WTC11 (cell line): ENCODE results near the gene C11orf54. TPM values are rescaled to one million over a fixed set of nuclear protein-coding genes. Genes with fewer than 3 reads are reported as not detected.

Experiments used
- ATAC-seq: fragments of 200-7000 bp; cut with Tn5 transposase; 2 replicates; pipeline ENCODE4 v1.10.0; 2021; ENCODE audit warnings: mild to moderate bottlenecking, moderate library complexity
- CTCF ChIA-PET: fragments of 300-600 bp; sonication (Branson Sonifier 250); formaldehyde crosslinking; loops from one replicate; lab custom pipeline; 2021; ENCODE audit warnings: antibody characterized with exemption; lab: Charles Lee
- POLR2A ChIA-PET: fragments of 350-600 bp; sonication (Branson Sonifier 250); formaldehyde crosslinking; loops from one replicate; lab custom pipeline; 2021; ENCODE audit warnings: antibody characterized with exemption; lab: Charles Lee
- DNase-seq: peaks from one replicate; pipeline ENCODE4 v3.0.0; 2021; ENCODE audit warnings: low spot score
- H3K27ac Mint-ChIP-seq: 2 replicates; pipeline ENCODE4 v1.8.0; 2021; ENCODE audit warnings: mixed read lengths
- H3K27me3 Mint-ChIP-seq: 2 replicates; pipeline ENCODE4 v1.8.0; 2021; ENCODE audit warnings: low read depth, mild to moderate bottlenecking, moderate library complexity, mixed read lengths
- H3K36me3 Mint-ChIP-seq: 2 replicates; pipeline ENCODE4 v1.8.0; 2021; ENCODE audit warnings: mixed read lengths
- H3K4me1 Mint-ChIP-seq: 2 replicates; pipeline ENCODE4 v1.8.0; 2022; ENCODE audit warnings: mixed read lengths
- H3K4me3 Mint-ChIP-seq: 2 replicates; pipeline ENCODE4 v1.8.0; 2021; ENCODE audit warnings: mild to moderate bottlenecking, moderate library complexity, mixed read lengths
- H3K9me3 Mint-ChIP-seq: 2 replicates; pipeline ENCODE4 v1.8.0; 2021; ENCODE audit warnings: mixed read lengths
- AR ChIP-seq: fragments of 250-450 bp; sonication (Bioruptor Pico); IDR thresholded peaks from 2 replicates; pipeline ENCODE4 v1.9.0; 2021; ENCODE audit warnings: mild to moderate bottlenecking
- E2F4 ChIP-seq: sonication (generic); formaldehyde crosslinking; IDR thresholded peaks from 2 replicates; pipeline ENCODE4 v1.8.1; 2022; ENCODE audit warnings: low read depth, mild to moderate bottlenecking, moderate library complexity, missing genetic modification reagents, borderline replicate concordance
- E2F5 ChIP-seq: sonication (generic); formaldehyde crosslinking; IDR thresholded peaks from 2 replicates; pipeline ENCODE4 v1.8.1; 2022; ENCODE audit warnings: mild to moderate bottlenecking, moderate library complexity, missing genetic modification reagents
- ESRRA ChIP-seq: sonication (generic); formaldehyde crosslinking; IDR thresholded peaks from 2 replicates; pipeline ENCODE4 v1.8.1; 2022; ENCODE audit warnings: mild to moderate bottlenecking, missing genetic modification reagents, borderline replicate concordance
- ETV6 ChIP-seq: sonication (generic); formaldehyde crosslinking; IDR thresholded peaks from 2 replicates; pipeline ENCODE4 v1.8.1; 2022; ENCODE audit warnings: mild to moderate bottlenecking, missing genetic modification reagents
- FOXJ3 ChIP-seq: sonication (generic); formaldehyde crosslinking; IDR thresholded peaks from 2 replicates; pipeline ENCODE4 v1.9.0; 2021; ENCODE audit warnings: missing genetic modification reagents, mild to moderate bottlenecking, borderline replicate concordance
- JUN ChIP-seq: sonication (generic); formaldehyde crosslinking; IDR thresholded peaks from 2 replicates; pipeline ENCODE4 v1.8.0; 2023; ENCODE audit warnings: mild to moderate bottlenecking, missing genetic modification reagents
- KAT7 ChIP-seq: sonication (generic); formaldehyde crosslinking; IDR thresholded peaks from 2 replicates; pipeline ENCODE4 v1.8.1; 2023; ENCODE audit warnings: missing genetic modification reagents, mild to moderate bottlenecking, borderline replicate concordance
- OVOL2 ChIP-seq: fragments of 250-450 bp; sonication (Bioruptor Pico); IDR thresholded peaks from 2 replicates; pipeline ENCODE4 v1.9.0; 2021; ENCODE audit warnings: mild to moderate bottlenecking, borderline replicate concordance
- SMAD3 ChIP-seq: sonication (generic); formaldehyde crosslinking; IDR thresholded peaks from 2 replicates; pipeline ENCODE4 v1.8.0; 2022; ENCODE audit warnings: missing genetic modification reagents, mild to moderate bottlenecking, borderline replicate concordance
- SOX15 ChIP-seq: fragments of 250-450 bp; sonication (Bioruptor Pico); IDR thresholded peaks from 2 replicates; pipeline ENCODE4 v1.9.0; 2021; ENCODE audit warnings: mild to moderate bottlenecking
- TEAD1 ChIP-seq: sonication (generic); formaldehyde crosslinking; IDR thresholded peaks from 2 replicates; pipeline ENCODE4 v1.8.0; 2022; ENCODE audit warnings: mild to moderate bottlenecking, missing genetic modification reagents
- ZBTB43 ChIP-seq: sonication (generic); formaldehyde crosslinking; IDR thresholded peaks from 2 replicates; pipeline ENCODE4 v1.8.1; 2023; ENCODE audit warnings: mild to moderate bottlenecking, missing genetic modification reagents
- ZNF121 ChIP-seq: sonication (generic); formaldehyde crosslinking; IDR thresholded peaks from 2 replicates; pipeline ENCODE4 v1.8.0; 2023; ENCODE audit warnings: missing genetic modification reagents
- ZNF219 ChIP-seq: sonication (generic); formaldehyde crosslinking; IDR thresholded peaks from 2 replicates; pipeline ENCODE4 v1.8.0; 2023; ENCODE audit warnings: missing genetic modification reagents, mild to moderate bottlenecking, borderline replicate concordance
- ZNF263 ChIP-seq: sonication (generic); formaldehyde crosslinking; IDR thresholded peaks from 2 replicates; pipeline ENCODE4 v1.8.1; 2022; ENCODE audit warnings: low read depth, mild to moderate bottlenecking, moderate library complexity, missing genetic modification reagents
- ZNF317 ChIP-seq: sonication (generic); formaldehyde crosslinking; IDR thresholded peaks from 2 replicates; pipeline ENCODE4 v1.8.1; 2023; ENCODE audit warnings: low read depth, mild to moderate bottlenecking, moderate library complexity, missing genetic modification reagents, borderline replicate concordance
- ZNF416 ChIP-seq: fragments of 250-450 bp; sonication (Bioruptor Pico); IDR thresholded peaks from 2 replicates; pipeline ENCODE4 v1.9.0; 2021; ENCODE audit warnings: mild to moderate bottlenecking, inconsistent platforms
- ZNF425 ChIP-seq: fragments of 250-450 bp; sonication (Bioruptor Pico); conservative IDR thresholded peaks from 2 replicates; pipeline ENCODE4 v1.9.0; 2021; ENCODE audit warnings: mild to moderate bottlenecking
- ZSCAN18 ChIP-seq: fragments of 250-450 bp; sonication (Bioruptor Pico); IDR thresholded peaks from 2 replicates; pipeline ENCODE4 v2.1.2; 2022; ENCODE audit warnings: mild to moderate bottlenecking, moderate library complexity
- total RNA-seq: library from RNA; stranded (reverse); gene quantifications from 3 replicates; pipeline ENCODE4 v1.2.3, GENCODE V29; 2021

Gene C11orf54
- total RNA-seq, 1 experiment from 2014 or later: 25.4 TPM

- Mint-ChIP-seq H3K4me1 (no peaks in the 10 kb centered on the region), H3K36me3 (peaks cover 61% of the 10 kb centered on the region), H3K27me3 (no peaks in the 10 kb centered on the region), H3K27ac (no peak overlapping the region), H3K9me3 (no peaks in the 10 kb centered on the region), H3K4me3 (no peak overlapping the region)
- ChIA-PET CTCF (no interaction called here), POLR2A (no interaction called here)
- ATAC-seq: no peak
- TF ChIP-seq FOXJ3 (CRISPR knock-in tag) (no peak), ZNF263 (CRISPR knock-in tag) (no peak), ZSCAN18 (CRISPR knock-in tag) (no peak), JUN (CRISPR knock-in tag) (no peak), ZNF317 (CRISPR knock-in tag) (no peak), E2F5 (CRISPR knock-in tag) (no peak), ZNF416 (CRISPR knock-in tag) (no peak), SMAD3 (no peak), KAT7 (CRISPR knock-in tag) (no peak), ZNF425 (CRISPR knock-in tag) (no peak), ZNF121 (CRISPR knock-in tag) (no peak), SOX15 (CRISPR knock-in tag) (no peak), TEAD1 (no peak), AR (no peak), ETV6 (CRISPR knock-in tag) (no peak), ZBTB43 (CRISPR knock-in tag) (no peak), ZNF219 (CRISPR knock-in tag) (no peak), E2F4 (CRISPR knock-in tag) (no peak), OVOL2 (CRISPR knock-in tag) (no peak), ESRRA (no peak)
- no peak for DNase-seq
Observed at GRCh38 chr11:93694557-93694956, 46.9 kb upstream of the C11orf54 start.
